Kidney (tissue), 14 donors: ENCODE data around the gene POC1A. TPM values are rescaled to one million over a fixed set of nuclear protein-coding genes. Genes with fewer than 3 reads are reported as not detected.
"Not testable (repeated sequence)": the region's sequence is repeated elsewhere in the genome, so short reads cannot be mapped to it uniquely, and the experiment has no call there.

ENCODE experiments used
- DNase-seq, 5 donors: peaks; one replicate each; pipeline ENCODE4 v3.0.0-alpha.2; 2013 to 2020
- FAIRE-seq: peaks from 2 replicates; lab custom pipeline; 2012; peaks lifted over from hg19 to GRCh38; lab: Jason Lieb, UNC
- H3K27ac ChIP-seq, 2 donors: one replicate each; pipeline ENCODE4 v1.7.0; 2013; ENCODE audit warnings: low read depth in 2 of 2, low read length in 2 of 2, inconsistent platforms in 1 of 2
- H3K27me3 ChIP-seq: one replicate; pipeline ENCODE4 v1.7.1; 2013; ENCODE audit warnings: low read length, inconsistent platforms; ENCODE audit not compliant: control insufficient read depth, insufficient read depth
- H3K36me3 ChIP-seq, 3 donors: one replicate each; pipeline versions ENCODE4 v1.7.0 to v1.7.1; 2013; ENCODE audit warnings: low read length in 3 of 3, control low read depth in 1 of 3, inconsistent platforms in 1 of 3; ENCODE audit not compliant: insufficient read depth in 3 of 3, control insufficient read depth in 2 of 3
- H3K4me1 ChIP-seq, 3 donors: one replicate each; pipeline versions ENCODE4 v1.7.0 to v1.7.1; 2013; ENCODE audit warnings: low read length in 3 of 3, inconsistent platforms in 1 of 3, low read depth in 1 of 3; ENCODE audit not compliant: control insufficient read depth in 2 of 3, insufficient read depth in 2 of 3
- H3K4me3 ChIP-seq, 3 donors: one replicate each; pipeline versions ENCODE4 v1.7.0 to v1.8.1; 2013; ENCODE audit warnings: low read length in 3 of 3, control low read depth in 1 of 3, inconsistent platforms in 1 of 3
- H3K9ac ChIP-seq, 3 donors: one replicate each; pipeline versions ENCODE4 v1.7.0 to v1.7.1; 2013; ENCODE audit warnings: low read length in 3 of 3, control low read depth in 1 of 3, inconsistent platforms in 1 of 3
- H3K9me3 ChIP-seq, 3 donors: one replicate each; pipeline versions ENCODE4 v1.7.0 to v1.7.1; 2013; ENCODE audit warnings: low read length in 3 of 3, control low read depth in 1 of 3, inconsistent platforms in 1 of 3; ENCODE audit not compliant: control insufficient read depth in 2 of 3, insufficient read depth in 1 of 3
- CTCF ChIP-seq: IDR thresholded peaks from 3 replicates; pipeline ENCODE4 v1.5.1; 2012; ENCODE audit warnings: mild to moderate bottlenecking, moderate library complexity, borderline replicate concordance; ENCODE audit not compliant: insufficient read depth; ENCODE audit errors: extremely low read depth
- intact Hi-C: fragments of 100-400 bp; cut with DNase I; formaldehyde crosslinking; loops from one replicate; pipeline ENCODE4 v1.11.1; 2022
- polyA plus RNA-seq: library from polyadenylated mRNA; stranded (reverse); fragments of 350-450 nt; fragmentation: Illumina TruSeq; extraction: RNeasy Lipid Tissue Mini Kit (QIAGEN cat#74804); gene quantifications from one replicate; pipeline ENCODE4 v1.2.3, GENCODE V29; 2014; ENCODE audit warnings: low read depth, low replicate concordance; ENCODE audit not compliant: insufficient read depth
- total RNA-seq: library from RNA; stranded (reverse); fragmentation: NEBNext Ultra II Directional; extraction: Animal tissue kit (Norgen Biotek cat#: 25700); gene quantifications from one replicate; pipeline ENCODE4 v1.2.1, GENCODE V29; 2021
- donor health status: control.
- donor health status: control.
- donor health status: control.
- donor health status: control.
- donor health status: control.
- donor health status: DM: yes; HTN: yes; CAD: no.
- donor health status: Normal renal cell carcinoma (clear cell type).

The POC1A gene
- total and polyA plus RNA-seq, 2 donors from 2014 or later = 2.2 to 2.5 TPM

- no peak for TF ChIP-seq CTCF
- no peaks in the 10 kb centered on the region for H3K36me3 ChIP-seq
- FAIRE-seq = no peak
- H3K27ac ChIP-seq = no peak overlapping the region
- no peak overlapping the region for H3K9ac ChIP-seq
- no peak for DNase-seq
- no peaks in the 10 kb centered on the region for H3K9me3 ChIP-seq
- peaks cover 0 to 1% (median 0%) of the 10 kb centered on the region in 3 donors for H3K4me1 ChIP-seq
- intact Hi-C loops = no loop called here
- H3K27me3 ChIP-seq = no peaks in the 10 kb centered on the region
- H3K4me3 ChIP-seq = no peak overlapping the region
Observed at GRCh38 chr3:52181543-52181942, 27.3 kb upstream of the POC1A start.

DNA sequence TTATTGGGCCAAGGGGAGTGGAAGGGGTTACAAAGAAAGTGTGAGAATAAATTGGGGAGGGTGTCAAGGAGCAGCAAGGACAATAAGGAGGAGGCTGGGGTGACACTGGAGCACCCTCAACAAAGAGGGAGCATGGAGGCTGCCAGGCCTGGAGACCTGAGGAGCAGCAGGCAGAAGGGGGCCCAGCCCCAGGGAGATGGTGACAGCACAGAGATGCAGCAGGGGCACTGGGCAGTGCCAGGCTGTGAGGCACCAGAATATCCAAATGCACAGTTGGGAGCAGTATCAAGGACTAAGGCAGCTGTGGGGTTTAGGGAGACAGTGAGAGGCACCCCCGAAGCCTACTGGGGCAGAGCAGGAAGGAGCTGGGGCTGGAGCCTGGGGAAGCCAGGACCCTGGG, 24.3 kb upstream of the POC1A start:
- no peak for FAIRE-seq
- Histone ChIP-seq H3K36me3 (no peaks in the 10 kb centered on the region), H3K27me3 (no peaks in the 10 kb centered on the region), H3K9ac (no peak overlapping the region), H3K4me3 (no peak overlapping the region), H3K4me1 (peaks cover 0 to 4% (median 0%) of the 10 kb centered on the region in 3 donors), H3K27ac (no peak overlapping the region), H3K9me3 (no peaks in the 10 kb centered on the region)
- no peak for DNase-seq
- TF ChIP-seq CTCF = no peak
- intact Hi-C loops = no loop called here

DNA sequence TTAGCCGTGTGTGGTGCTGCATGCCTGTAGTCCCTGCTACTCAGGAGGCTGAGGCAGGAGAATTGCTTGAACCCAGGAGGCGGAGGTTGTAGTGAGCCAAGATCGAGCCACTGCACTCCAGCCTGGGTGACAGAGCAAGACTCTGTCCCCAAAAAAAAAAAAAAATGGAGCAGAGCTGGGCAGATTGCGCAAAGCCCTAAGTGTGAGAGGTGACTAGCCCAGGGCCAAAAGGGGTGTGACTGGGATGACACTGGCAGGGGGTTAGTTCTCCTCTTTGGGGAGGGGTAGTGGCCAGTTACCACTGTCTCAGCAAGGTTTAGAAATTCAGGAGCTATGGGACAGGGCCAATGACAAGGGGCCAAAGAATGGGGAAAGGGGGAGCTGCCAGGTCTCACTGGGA, 23.9 kb upstream of the POC1A start:
- H3K9ac ChIP-seq, H3K4me3 ChIP-seq, H3K36me3 ChIP-seq, intact Hi-C loops, H3K4me1 ChIP-seq, H3K27me3 ChIP-seq, H3K27ac ChIP-seq, FAIRE-seq, H3K9me3 ChIP-seq, DNase-seq: not testable (repeated sequence)

- FAIRE-seq (no peak), DNase-seq (no peak)
- H3K27me3 ChIP-seq = no peaks in the 10 kb centered on the region
- no peak overlapping the region for H3K27ac ChIP-seq
- no peaks in the 10 kb centered on the region for H3K9me3 ChIP-seq
- no peak for TF ChIP-seq CTCF
- H3K36me3 ChIP-seq = no peaks in the 10 kb centered on the region
- peaks cover 0 to 4% (median 0%) of the 10 kb centered on the region in 3 donors for H3K4me1 ChIP-seq
- no peak overlapping the region for H3K9ac ChIP-seq
- intact Hi-C loops = no loop called here
- H3K4me3 ChIP-seq = no peak overlapping the region
Observed at GRCh38 chr3:52177701-52178042, 23.4 kb upstream of the POC1A start.
